Mesenchymal stem cell (in vitro differentiated cells and primary cell): Measurements from ENCODE around the gene BRS3.

Experiments used
- DNase-seq: peaks from one replicate; pipeline ENCODE4 v3.0.0-alpha.2; 2013
- H2AFZ ChIP-seq: one replicate; pipeline ENCODE4 v1.6.1; 2013; ENCODE audit warnings: low read depth, mild to moderate bottlenecking, control low read depth, inconsistent platforms, low read length, moderate library complexity
- H2AK5ac ChIP-seq: 2 replicates; pipeline ENCODE4 v1.6.1; 2013; ENCODE audit warnings: low read length, moderate library complexity, mild to moderate bottlenecking, inconsistent platforms; ENCODE audit not compliant: severe bottlenecking
- H2BK120ac ChIP-seq: one replicate; pipeline ENCODE4 v1.6.1; 2013; ENCODE audit warnings: low read depth, mild to moderate bottlenecking, inconsistent platforms, low read length, moderate library complexity
- H2BK12ac ChIP-seq, 2 experiments: one replicate each; pipeline ENCODE4 v1.6.1; 2013; ENCODE audit warnings: inconsistent platforms in 2 of 2, low read length in 2 of 2, mild to moderate bottlenecking in 2 of 2, moderate library complexity in 2 of 2, control low read depth in 1 of 2
- H2BK15ac ChIP-seq: one replicate; pipeline ENCODE4 v1.6.1; 2013; ENCODE audit warnings: mild to moderate bottlenecking, low read depth, inconsistent platforms; ENCODE audit not compliant: poor library complexity, severe bottlenecking
- H2BK5ac ChIP-seq: 2 replicates; pipeline ENCODE4 v1.6.1; 2013; ENCODE audit warnings: low read depth, mild to moderate bottlenecking, low read length, control low read depth, inconsistent platforms; ENCODE audit not compliant: poor library complexity, severe bottlenecking
- H3K14ac ChIP-seq, 2 experiments: one replicate each; pipeline ENCODE4 v1.6.1; 2013; ENCODE audit warnings: inconsistent platforms in 2 of 2, low read length in 2 of 2, control low read depth in 1 of 2, mild to moderate bottlenecking in 1 of 2, moderate library complexity in 1 of 2
- H3K18ac ChIP-seq, 2 experiments: one replicate each; pipeline ENCODE4 v1.6.1; 2013; ENCODE audit warnings: inconsistent platforms in 2 of 2, low read length in 2 of 2, control low read depth in 1 of 2, low read depth in 1 of 2, mild to moderate bottlenecking in 1 of 2
- H3K23ac ChIP-seq, 2 experiments: one replicate each; pipeline ENCODE4 v1.6.1; 2013; ENCODE audit warnings: inconsistent platforms in 2 of 2, low read length in 2 of 2, mild to moderate bottlenecking in 2 of 2, moderate library complexity in 2 of 2, control low read depth in 1 of 2
- H3K27ac ChIP-seq: 2 replicates; pipeline ENCODE4 v1.5.1; 2013; ENCODE audit warnings: mild to moderate bottlenecking, moderate library complexity, low read length, control low read depth, inconsistent platforms; ENCODE audit not compliant: poor library complexity, severe bottlenecking
- H3K27me3 ChIP-seq, 2 experiments: 2 replicates each; pipeline versions ENCODE4 v1.6.1 to v1.7.0; 2013; ENCODE audit warnings: low read length in 2 of 2, mild to moderate bottlenecking in 2 of 2, moderate library complexity in 2 of 2, control low read depth in 1 of 2, inconsistent platforms in 1 of 2; ENCODE audit not compliant: control insufficient read depth in 1 of 2, insufficient read depth in 1 of 2
- H3K36me3 ChIP-seq, 2 experiments: 2 replicates each; pipeline versions ENCODE4 v1.6.1 to v1.7.0; 2013; ENCODE audit warnings: low read length in 2 of 2, control low read depth in 1 of 2, inconsistent platforms in 1 of 2, low read depth in 1 of 2, mild to moderate bottlenecking in 1 of 2; ENCODE audit not compliant: insufficient read depth in 2 of 2, control insufficient read depth in 1 of 2
- H3K4ac ChIP-seq, 2 experiments: one replicate each; pipeline ENCODE4 v1.6.1; 2013; ENCODE audit warnings: inconsistent platforms in 2 of 2, low read length in 2 of 2, mild to moderate bottlenecking in 2 of 2, moderate library complexity in 2 of 2, control low read depth in 1 of 2, low read depth in 1 of 2
- H3K4me1 ChIP-seq: 2 replicates; pipeline ENCODE4 v1.6.1; 2013; ENCODE audit warnings: low read depth, low read length, control low read depth; ENCODE audit not compliant: control insufficient read depth, insufficient read depth
- H3K4me2 ChIP-seq: 2 replicates; pipeline ENCODE4 v1.6.1; 2013; ENCODE audit warnings: low read length, mild to moderate bottlenecking, inconsistent platforms; ENCODE audit not compliant: poor library complexity, severe bottlenecking
- H3K4me3 ChIP-seq, 2 experiments: 2 replicates each; pipeline versions ENCODE4 v1.5.1 to v1.7.0; 2013; ENCODE audit warnings: low read length in 2 of 2, mild to moderate bottlenecking in 2 of 2, control low read depth in 1 of 2, low read depth in 1 of 2; ENCODE audit not compliant: insufficient read depth in 1 of 2
- H3K79me1 ChIP-seq: replicated peaks from 2 replicates; pipeline ENCODE4 v1.6.1; 2013; ENCODE audit warnings: mild to moderate bottlenecking, control low read depth, low read length, inconsistent platforms; ENCODE audit not compliant: poor library complexity, severe bottlenecking
- H3K9ac ChIP-seq: 2 replicates; pipeline ENCODE4 v1.7.0; 2013; ENCODE audit warnings: mild to moderate bottlenecking, low read length, moderate library complexity
- H3K9me3 ChIP-seq: 2 replicates; pipeline ENCODE4 v1.7.0; 2013; ENCODE audit warnings: mild to moderate bottlenecking, low read length; ENCODE audit not compliant: control insufficient read depth
- H4K8ac ChIP-seq: one replicate; pipeline ENCODE4 v1.6.1; 2013; ENCODE audit warnings: inconsistent platforms, mild to moderate bottlenecking, low read length, moderate library complexity
- H4K91ac ChIP-seq: one replicate; pipeline ENCODE4 v1.6.1; 2013; ENCODE audit warnings: mild to moderate bottlenecking, low read length, inconsistent platforms
- WGBS: methylation state at CpG from one replicate; pipeline ENCODE4 v1.1.7; 2013; ENCODE audit warnings: mixed read lengths; 5-methylcytosine and 5-hydroxymethylcytosine counted together

The BRS3 gene

DNA sequence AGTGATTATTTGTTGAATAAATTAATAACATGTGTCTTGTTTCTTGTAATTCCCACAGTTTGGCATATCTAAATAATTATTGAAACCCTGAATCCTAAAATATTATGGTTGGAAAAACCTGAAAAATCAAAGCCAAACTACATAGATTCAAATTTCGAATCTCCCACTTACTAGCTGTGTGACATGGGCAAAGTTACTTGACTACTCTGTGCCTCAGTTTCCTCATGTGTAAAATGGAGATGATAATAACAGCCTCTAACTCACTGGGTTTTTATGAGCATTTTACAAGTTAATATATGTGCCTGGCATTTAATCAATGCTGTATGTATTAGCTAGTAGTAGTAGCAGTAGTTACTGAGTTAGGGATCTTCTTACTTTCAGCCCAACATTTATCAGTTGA, 34.6 kb upstream of the BRS3 start:
- no peak overlapping the region for H2AK5ac ChIP-seq
- H4K8ac ChIP-seq, result no peak overlapping the region
- no peaks in the 10 kb centered on the region for H3K9me3 ChIP-seq
- H3K9ac ChIP-seq, result no peak overlapping the region
- no peak overlapping the region for H3K14ac ChIP-seq
- no peak overlapping the region for H3K18ac ChIP-seq
- H3K4me2 ChIP-seq, result no peak overlapping the region
- DNase-seq, result no peak
- no peak overlapping the region for H3K4me3 ChIP-seq
- H2BK120ac ChIP-seq, result no peak overlapping the region
- WGBS, result no CpG with 5 or more reads among the region's 1 CpG
- no peak overlapping the region for H3K4ac ChIP-seq
- no peaks in the 10 kb centered on the region for H3K79me1 ChIP-seq
- H3K4me1 ChIP-seq, result no peaks in the 10 kb centered on the region
- no peak overlapping the region for H4K91ac ChIP-seq
- H2BK15ac ChIP-seq, result no peak overlapping the region
- no peaks in the 10 kb centered on the region for H3K27me3 ChIP-seq
- no peak overlapping the region for H3K23ac ChIP-seq
- H3K36me3 ChIP-seq, result no peaks in the 10 kb centered on the region
- no peak overlapping the region for H2BK12ac ChIP-seq
- H2BK5ac ChIP-seq, result no peak overlapping the region
- no peak overlapping the region for H2AFZ ChIP-seq
- no peak overlapping the region for H3K27ac ChIP-seq

DNA sequence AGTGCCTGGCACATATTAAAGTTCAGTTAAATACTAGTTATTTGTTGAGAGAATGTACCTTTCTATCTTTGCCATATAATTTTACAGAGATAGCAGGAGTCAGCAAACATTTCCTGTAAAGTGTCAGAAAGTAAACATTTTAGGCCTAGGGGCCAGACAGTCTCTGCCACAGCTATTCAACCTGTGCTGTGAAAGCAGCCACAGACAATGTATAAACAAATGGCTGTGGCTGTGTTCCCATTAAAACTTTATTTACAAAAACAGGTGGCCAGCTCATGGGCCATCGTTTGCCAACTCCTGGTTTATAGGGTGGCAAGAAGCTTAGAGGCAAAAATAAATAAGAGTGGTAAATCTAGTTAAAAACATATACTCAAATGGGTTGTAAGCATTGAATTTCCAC, 34.0 kb upstream of the BRS3 start:
- Histone ChIP-seq H4K8ac (no peak overlapping the region), H3K4me2 (no peak overlapping the region), H3K9ac (no peak overlapping the region), H2AK5ac (no peak overlapping the region), H3K4ac (no peak overlapping the region), H3K18ac (no peak overlapping the region), H2AFZ (no peak overlapping the region), H3K27me3 (no peaks in the 10 kb centered on the region), H2BK12ac (no peak overlapping the region), H3K27ac (no peak overlapping the region), H3K9me3 (no peaks in the 10 kb centered on the region), H3K4me1 (no peaks in the 10 kb centered on the region), H3K36me3 (no peaks in the 10 kb centered on the region), H2BK5ac (no peak overlapping the region), H3K79me1 (no peaks in the 10 kb centered on the region), H3K4me3 (no peak overlapping the region), H2BK15ac (no peak overlapping the region), H2BK120ac (no peak overlapping the region), H3K23ac (no peak overlapping the region), H3K14ac (no peak overlapping the region), H4K91ac (no peak overlapping the region)
- no peak for DNase-seq
- WGBS, result 14% methylated on average over 1 of the region's 1 CpG

- H3K9ac ChIP-seq, result no peak overlapping the region
- H3K9me3 ChIP-seq, result no peaks in the 10 kb centered on the region
- no peak overlapping the region for H3K18ac ChIP-seq
- H2AK5ac ChIP-seq, result no peak overlapping the region
- no peak overlapping the region for H3K14ac ChIP-seq
- no peak overlapping the region for H2BK15ac ChIP-seq
- no peak overlapping the region for H2BK120ac ChIP-seq
- H3K4me2 ChIP-seq, result no peak overlapping the region
- no peak overlapping the region for H3K23ac ChIP-seq
- H3K4me3 ChIP-seq, result no peak overlapping the region
- no CpG with 5 or more reads among the region's 6 CpGs for WGBS
- no peak overlapping the region for H3K4ac ChIP-seq
- no peak overlapping the region for H2BK5ac ChIP-seq
- H3K36me3 ChIP-seq, result no peaks in the 10 kb centered on the region
- no peaks in the 10 kb centered on the region for H3K4me1 ChIP-seq
- H2BK12ac ChIP-seq, result no peak overlapping the region
- H3K27ac ChIP-seq, result no peak overlapping the region
- H3K27me3 ChIP-seq, result no peaks in the 10 kb centered on the region
- no peaks in the 10 kb centered on the region for H3K79me1 ChIP-seq
- H2AFZ ChIP-seq, result no peak overlapping the region
- H4K91ac ChIP-seq, result no peak overlapping the region
- DNase-seq, result no peak
- H4K8ac ChIP-seq, result no peak overlapping the region
Measured at GRCh38 chrX:136456133-136456532, 31.6 kb upstream of the BRS3 start.

- H3K79me1 ChIP-seq, result no peaks in the 10 kb centered on the region
- no peak overlapping the region for H3K4me2 ChIP-seq
- no peak overlapping the region for H3K9ac ChIP-seq
- H3K18ac ChIP-seq, result no peak overlapping the region
- H3K36me3 ChIP-seq, result no peaks in the 10 kb centered on the region
- no peaks in the 10 kb centered on the region for H3K27me3 ChIP-seq
- no peak overlapping the region for H4K91ac ChIP-seq
- WGBS, result 40% methylated on average over 1 of the region's 5 CpGs
- H2BK12ac ChIP-seq, result no peak overlapping the region
- H2AK5ac ChIP-seq, result no peak overlapping the region
- no peak overlapping the region for H3K14ac ChIP-seq
- no peak overlapping the region for H2AFZ ChIP-seq
- H4K8ac ChIP-seq, result no peak overlapping the region
- DNase-seq, result no peak
- H2BK120ac ChIP-seq, result no peak overlapping the region
- no peak overlapping the region for H3K4ac ChIP-seq
- no peaks in the 10 kb centered on the region for H3K9me3 ChIP-seq
- H3K23ac ChIP-seq, result no peak overlapping the region
- H3K4me3 ChIP-seq, result no peak overlapping the region
- H2BK15ac ChIP-seq, result no peak overlapping the region
- H3K4me1 ChIP-seq, result no peaks in the 10 kb centered on the region
- no peak overlapping the region for H2BK5ac ChIP-seq
- H3K27ac ChIP-seq, result no peak overlapping the region
Measured at GRCh38 chrX:136457303-136457917, 30.3 kb upstream of the BRS3 start.
